Inferior parietal cortex (tissue), 1 donor: ENCODE results near the gene POLR2C.
A peak's percentile ranks its signal among the peaks of the same experiment; 100 is the strongest.

Experiments used
- DNase-seq: peaks from one replicate; pipeline ENCODE4 v3.0.0-alpha.2; 2016; ENCODE audit errors: extremely low spot score

The POLR2C gene

GRCh38 chr16:57447186-57447962, 15.1 kb upstream of the POLR2C start, which contains the start of the genes CIAPIN1 and COQ9:
TSS of gene CIAPIN1 (minus strand) at chr16:57447385. CDS start at chr16:57440928, 6,457 bp downstream.
TSS of gene COQ9 (plus strand) at chr16:57447479. CDS start at chr16:57447506, 27 bp downstream.
- peak; percentile 90 for DNase-seq

- no peak for DNase-seq
Measured at GRCh38 chr16:57452021-57452420, 10.5 kb upstream of the POLR2C start.

- no peak for DNase-seq
Measured at GRCh38 chr16:57462978-57463362, 491 bp downstream of the POLR2C start.

- DNase-seq, result no peak
Measured at GRCh38 chr16:57464523-57464922, 2.0 kb downstream of the POLR2C start.

- DNase-seq, result no peak
Measured at GRCh38 chr16:57468346-57468745, 5.9 kb downstream of the POLR2C start.

GRCh38 chr16:57469046-57469445, 6.6 kb downstream of the POLR2C start:
- no peak for DNase-seq

GRCh38 chr16:57469917-57470470, 7.5 kb downstream of the POLR2C start:
- no peak for DNase-seq

GRCh38 chr16:57470711-57471110, 8.2 kb downstream of the POLR2C start:
- DNase-seq, result no peak

GRCh38 chr16:57471209-57471608, 8.7 kb downstream of the POLR2C start:
- no peak for DNase-seq

- no peak for DNase-seq
Measured at GRCh38 chr16:57471852-57472664, 9.6 kb downstream of the POLR2C start.

GRCh38 chr16:57472665-57473060, 10.2 kb downstream of the POLR2C start:
- no peak for DNase-seq

GRCh38 chr16:57473176-57473840, 10.8 kb downstream of the POLR2C start:
- DNase-seq, result no peak

GRCh38 chr16:57473906-57474305, 11.4 kb downstream of the POLR2C start:
- DNase-seq, result no peak

- DNase-seq, result no peak
Measured at GRCh38 chr16:57474671-57475661, 12.5 kb downstream of the POLR2C start.

- no peak for DNase-seq
Measured at GRCh38 chr16:57475711-57476339, 13.3 kb downstream of the POLR2C start.

GRCh38 chr16:57476546-57477410, 14.3 kb downstream of the POLR2C start:
- DNase-seq, result no peak

GRCh38 chr16:57477531-57478202, 15.2 kb downstream of the POLR2C start:
- DNase-seq, result no peak

- no peak for DNase-seq
Measured at GRCh38 chr16:57478396-57479204, 16.1 kb downstream of the POLR2C start.
